ENCODE measurements around the gene FSCN2. TPM values are rescaled to one million over a fixed set of nuclear protein-coding genes. Genes with fewer than 3 reads are reported as not detected.

FSCN2 gene
- total RNA-seq, 1 experiment from 2014 or later: 4.3 TPM

DNA sequence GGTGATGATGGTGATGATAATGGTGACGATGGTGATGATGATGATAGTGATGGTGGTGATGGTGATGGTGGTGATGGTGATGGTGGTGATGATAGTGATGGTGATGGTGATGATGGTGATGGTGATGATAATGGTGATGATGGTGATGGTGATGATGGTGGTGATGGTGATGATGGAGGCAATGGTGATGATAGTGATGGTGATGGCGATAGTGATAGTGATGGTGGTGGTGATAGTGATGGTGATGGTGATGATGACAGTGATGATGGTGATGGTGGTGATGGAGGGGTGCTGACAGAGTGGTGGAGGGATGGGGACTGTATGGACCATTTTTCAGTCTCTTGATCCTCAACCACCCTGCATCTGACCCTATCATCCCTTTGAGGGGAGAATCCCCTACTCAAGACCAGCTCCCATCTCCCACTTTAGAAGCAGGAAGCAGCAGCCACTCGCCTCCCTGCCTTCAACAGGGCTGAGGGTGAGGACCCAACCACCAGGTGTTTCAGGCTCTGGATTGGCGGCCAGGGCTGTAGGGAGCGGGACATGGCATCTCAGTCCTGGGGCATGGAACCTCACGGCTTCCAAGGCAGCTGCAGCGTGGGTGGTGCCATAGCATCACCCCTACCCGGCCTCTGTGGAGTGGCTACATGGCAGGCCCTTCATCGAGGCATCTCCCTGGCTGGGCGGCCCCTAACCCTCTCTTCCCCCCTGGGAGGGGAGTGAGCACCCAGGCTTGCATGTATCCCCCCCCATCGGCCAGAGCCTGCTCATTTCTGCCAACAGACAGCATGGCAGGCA, 4.5 kb downstream of the FSCN2 start:
- Histone ChIP-seq H3K4me2 (no peak overlapping the region), H3K9me3 (ENCODE audit: insufficient read depth, low read depth) (no peaks in the 10 kb centered on the region), H3K4me3 (no peak overlapping the region), H2AFZ (no peak overlapping the region), H3K79me2 (ENCODE audit: low read depth) (no peaks in the 10 kb centered on the region), H3K36me3 (ENCODE audit: low read depth) (no peaks in the 10 kb centered on the region), H3K27ac (no peak overlapping the region), H3K9me2 (ENCODE audit: insufficient read depth) (no peaks in the 10 kb centered on the region), H4K20me1 (ENCODE audit: insufficient read depth) (no peaks in the 10 kb centered on the region), H3K27me3 (ENCODE audit: insufficient read depth, low read depth) (peaks cover 8% of the 10 kb centered on the region; the same call in 1 of the 2 replicates), H3K4me1 (replicated peaks; ENCODE audit: insufficient read depth) (no peaks in the 10 kb centered on the region), H3F3A (ENCODE audit: insufficient read depth, low read depth) (no peaks in the 10 kb centered on the region)
- CTCF ChIA-PET: no interaction called here
- no peak for DNase-seq
- POLR2A ChIA-PET (ENCODE audit: unreplicated experiment): no interaction called here
- BruUV-seq (replicated peaks): no TSS peak
- TF ChIP-seq EZH2 (IDR thresholded peaks at IDR 0.05; ENCODE audit: low read depth): no peak
- TF ChIP-seq, protein P1, sequence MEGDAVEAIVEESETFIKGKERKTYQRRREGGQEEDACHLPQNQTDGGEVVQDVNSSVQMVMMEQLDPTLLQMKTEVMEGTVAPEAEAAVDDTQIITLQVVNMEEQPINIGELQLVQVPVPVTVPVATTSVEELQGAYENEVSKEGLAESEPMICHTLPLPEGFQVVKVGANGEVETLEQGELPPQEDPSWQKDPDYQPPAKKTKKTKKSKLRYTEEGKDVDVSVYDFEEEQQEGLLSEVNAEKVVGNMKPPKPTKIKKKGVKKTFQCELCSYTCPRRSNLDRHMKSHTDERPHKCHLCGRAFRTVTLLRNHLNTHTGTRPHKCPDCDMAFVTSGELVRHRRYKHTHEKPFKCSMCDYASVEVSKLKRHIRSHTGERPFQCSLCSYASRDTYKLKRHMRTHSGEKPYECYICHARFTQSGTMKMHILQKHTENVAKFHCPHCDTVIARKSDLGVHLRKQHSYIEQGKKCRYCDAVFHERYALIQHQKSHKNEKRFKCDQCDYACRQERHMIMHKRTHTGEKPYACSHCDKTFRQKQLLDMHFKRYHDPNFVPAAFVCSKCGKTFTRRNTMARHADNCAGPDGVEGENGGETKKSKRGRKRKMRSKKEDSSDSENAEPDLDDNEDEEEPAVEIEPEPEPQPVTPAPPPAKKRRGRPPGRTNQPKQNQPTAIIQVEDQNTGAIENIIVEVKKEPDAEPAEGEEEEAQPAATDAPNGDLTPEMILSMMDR (conservative IDR thresholded peaks at IDR 0.05): no peak
- intact Hi-C loops (cut with micrococcal nuclease; ENCODE audit: unreplicated experiment): no loop called here

DNA sequence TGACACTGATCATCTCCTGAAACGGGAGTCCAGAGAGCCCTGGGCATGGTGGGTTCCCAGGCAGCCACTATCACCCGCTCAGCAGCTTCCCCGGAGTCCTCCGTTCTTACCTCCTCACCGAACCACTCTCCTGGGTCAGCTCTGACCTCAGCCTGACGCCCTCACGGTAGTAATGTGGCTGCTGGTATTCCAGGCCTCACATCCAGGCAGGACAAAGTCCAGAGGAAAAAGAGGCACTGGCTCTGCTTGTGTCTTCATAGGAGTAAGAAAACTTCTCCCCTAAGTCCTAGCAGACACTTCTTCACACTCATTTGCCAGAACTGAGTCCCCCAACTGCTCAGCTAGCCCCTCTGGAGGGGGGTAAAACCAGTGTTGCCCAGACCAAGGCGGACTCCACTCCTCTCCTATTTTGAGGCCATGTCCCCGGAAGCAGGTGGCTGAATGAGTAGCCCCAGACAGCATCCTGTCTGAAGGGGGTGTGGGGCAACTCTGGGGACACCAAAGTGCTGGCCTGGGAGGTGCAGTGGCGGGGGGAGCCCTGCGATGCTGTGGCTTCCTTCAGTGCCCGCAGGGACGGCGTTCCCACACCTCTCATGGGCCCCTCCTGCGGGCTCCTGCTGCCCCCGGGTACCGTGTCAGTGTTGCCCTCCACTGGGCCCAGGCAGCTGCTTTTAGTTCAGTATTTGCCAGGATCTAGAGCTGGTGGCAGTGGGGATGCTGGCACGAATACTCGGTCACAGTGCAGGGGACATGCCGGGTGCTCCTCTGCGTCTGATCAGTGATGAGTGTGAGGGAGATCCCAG, 5.4 kb downstream of the FSCN2 start:
- no peak overlapping the region for H3K4me2 ChIP-seq
- no peaks in the 10 kb centered on the region for H3F3A ChIP-seq (ENCODE audit: insufficient read depth, low read depth)
- no peaks in the 10 kb centered on the region for H3K4me1 ChIP-seq (replicated peaks; ENCODE audit: insufficient read depth)
- intact Hi-C loops (cut with micrococcal nuclease; ENCODE audit: unreplicated experiment): no loop called here
- H3K27ac ChIP-seq: no peak overlapping the region
- no peaks in the 10 kb centered on the region for H3K36me3 ChIP-seq (ENCODE audit: low read depth)
- H3K27me3 ChIP-seq (ENCODE audit: insufficient read depth, low read depth): peaks cover 4% of the 10 kb centered on the region; the same call in 1 of the 2 replicates
- BruUV-seq (replicated peaks): no TSS peak
- TF ChIP-seq, protein P1 (conservative IDR thresholded peaks at IDR 0.05): no peak
- TF ChIP-seq EZH2 (IDR thresholded peaks at IDR 0.05; ENCODE audit: low read depth): no peak
- no peaks in the 10 kb centered on the region for H3K9me3 ChIP-seq (ENCODE audit: insufficient read depth, low read depth)
- no peak overlapping the region for H2AFZ ChIP-seq
- CTCF ChIA-PET: no interaction called here
- H3K79me2 ChIP-seq (ENCODE audit: low read depth): no peaks in the 10 kb centered on the region
- H3K9me2 ChIP-seq (ENCODE audit: insufficient read depth): no peaks in the 10 kb centered on the region
- no peak for DNase-seq
- POLR2A ChIA-PET (ENCODE audit: unreplicated experiment): no interaction called here
- no peak overlapping the region for H3K4me3 ChIP-seq
- H4K20me1 ChIP-seq (ENCODE audit: insufficient read depth): no peaks in the 10 kb centered on the region

DNA sequence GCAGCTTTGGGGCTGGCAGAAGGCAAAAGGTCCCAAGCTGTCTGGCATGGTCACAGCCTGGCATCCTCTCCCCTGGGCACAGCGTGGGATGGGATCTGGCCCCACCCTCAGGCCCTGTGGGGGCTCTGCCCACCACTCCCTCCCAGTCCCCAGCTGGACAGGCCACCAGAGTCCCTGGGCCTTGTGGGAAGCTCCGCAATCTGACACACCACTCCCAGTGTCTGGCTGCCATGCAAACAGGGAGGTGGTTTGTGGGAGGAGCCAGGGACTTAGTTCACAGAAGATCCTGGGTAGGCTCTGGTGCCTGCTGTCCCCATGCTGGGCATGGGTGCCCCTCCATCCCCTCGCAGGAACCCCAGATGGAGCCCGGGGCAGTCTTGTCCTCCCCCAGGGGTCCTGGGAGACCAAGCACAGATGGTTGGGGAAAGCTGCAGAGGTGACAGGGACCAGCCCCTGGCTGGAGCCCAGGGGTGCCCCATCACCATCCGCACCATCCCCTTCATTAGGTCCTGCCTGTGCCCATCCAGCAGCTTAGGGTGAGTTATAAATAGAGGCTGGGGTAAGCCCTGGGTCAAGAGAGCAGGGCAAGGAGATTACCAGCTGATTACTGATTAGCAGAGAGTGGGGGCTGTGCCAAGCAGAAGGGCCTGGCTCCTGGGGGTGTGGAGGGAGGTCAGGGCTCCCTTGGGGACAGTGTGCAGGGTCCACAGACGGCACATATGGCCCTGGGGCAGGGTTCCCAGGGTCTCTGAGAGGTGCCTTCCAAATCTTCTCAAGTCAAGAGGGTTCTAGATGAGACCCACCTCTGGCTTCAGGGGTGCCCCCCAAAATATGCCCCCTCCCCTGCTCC, 6.2 kb downstream of the FSCN2 start:
- Histone ChIP-seq H3K36me3 (ENCODE audit: low read depth) (no peaks in the 10 kb centered on the region), H3K27me3 (ENCODE audit: insufficient read depth, low read depth) (no peaks in the 10 kb centered on the region), H2AFZ (no peak overlapping the region), H3K9me2 (ENCODE audit: insufficient read depth) (no peaks in the 10 kb centered on the region), H3K9me3 (ENCODE audit: insufficient read depth, low read depth) (no peaks in the 10 kb centered on the region), H4K20me1 (ENCODE audit: insufficient read depth) (no peaks in the 10 kb centered on the region), H3K27ac (no peak overlapping the region), H3K4me2 (no peak overlapping the region), H3K79me2 (ENCODE audit: low read depth) (no peaks in the 10 kb centered on the region), H3F3A (ENCODE audit: insufficient read depth, low read depth) (no peaks in the 10 kb centered on the region), H3K4me1 (replicated peaks; ENCODE audit: insufficient read depth) (no peaks in the 10 kb centered on the region), H3K4me3 (no peak overlapping the region)
- ChIA-PET POLR2A (ENCODE audit: unreplicated experiment) (no interaction called here), CTCF (no interaction called here)
- no peak for DNase-seq
- BruUV-seq (replicated peaks): no TSS peak
- no peak for TF ChIP-seq EZH2 (IDR thresholded peaks at IDR 0.05; ENCODE audit: low read depth)
- TF ChIP-seq, protein P1 (conservative IDR thresholded peaks at IDR 0.05): no peak
- intact Hi-C loops (cut with micrococcal nuclease; ENCODE audit: unreplicated experiment): no loop called here
